K562 (cell line): ENCODE results near the gene PRF1. TPM values are rescaled to one million over a fixed set of nuclear protein-coding genes. Genes with fewer than 3 reads are reported as not detected.

Experiments used
- ATAC-seq: fragments of 200-7000 bp; cut with Tn5 transposase; 3 replicates; pipeline ENCODE4 v1.9.1; 2020; ENCODE audit warnings: moderate library complexity
- BruUV-seq: library from RNA; stranded (reverse); fragments of 400-500 nt; replicated peaks from 2 replicates; lab custom pipeline; 2021; lab: Mats Ljungman, UMichigan
- CTCF ChIA-PET: fragments of 300-600 bp; formaldehyde crosslinking; extraction: SDS; loops from one replicate; lab custom pipeline; 2021; ENCODE audit warnings: low intra/inter-chr PET ratio; lab: Yijun Ruan, JAX
- POLR2A ChIA-PET: fragments of 300-600, 350-650 bp; sonication (Branson Sonifier 250); formaldehyde crosslinking; extraction: SDS; loops from one replicate; lab custom pipeline; 2021; ENCODE audit warnings: antibody characterized with exemption, inconsistent platforms; lab: Yijun Ruan, JAX
- DNase-seq, 4 experiments: peaks; one replicate each; pipeline versions ENCODE4 v3.0.0 to v3.0.0-alpha.2; 2011 to 2018; ENCODE audit warnings: low spot score in 3 of 4, mixed read lengths in 3 of 4; ENCODE audit errors: extremely low read depth in 1 of 4
- FAIRE-seq: peaks from 2 replicates; lab custom pipeline; 2011; peaks lifted over from hg19 to GRCh38; lab: Jason Lieb, UNC
- H2AFZ ChIP-seq: 2 replicates; pipeline ENCODE4 v1.6.0; 2011; ENCODE audit warnings: low read depth, low read length, control low read depth, inconsistent platforms
- H3K27ac ChIP-seq: fragments of 200-600 bp; 3 replicates; pipeline ENCODE4 v1.8.0; 2011; ENCODE audit warnings: low read depth, mild to moderate bottlenecking, control low read depth, inconsistent platforms, low read length, moderate library complexity, mixed read lengths; ENCODE audit errors: extremely low read depth
- H3K27me3 ChIP-seq, 2 experiments: fragments of 300-600 bp in 1 of 2; 2 replicates in 1 of 2; 3 replicates in 1 of 2; pipeline versions ENCODE4 v1.6.0 to v1.8.0; 2011; ENCODE audit warnings: inconsistent platforms in 2 of 2, low read length in 2 of 2, mild to moderate bottlenecking in 1 of 2, mixed read lengths in 1 of 2, moderate library complexity in 1 of 2; ENCODE audit not compliant: control insufficient read depth in 2 of 2, insufficient read depth in 2 of 2
- H3K36me3 ChIP-seq: fragments of 300-600 bp; 3 replicates; pipeline ENCODE4 v1.8.0; 2011; ENCODE audit warnings: mild to moderate bottlenecking, low read length, inconsistent platforms; ENCODE audit not compliant: control insufficient read depth, insufficient read depth
- H3K4me1 ChIP-seq, 2 experiments: fragments of 200-600 bp in 1 of 2; replicated peaks in 1 of 2; 2 replicates in 1 of 2; 3 replicates in 1 of 2; pipeline versions ENCODE4 v1.5.1 to v1.8.0; 2011; ENCODE audit warnings: inconsistent platforms in 2 of 2, low read length in 2 of 2, mild to moderate bottlenecking in 1 of 2, mixed read lengths in 1 of 2, moderate library complexity in 1 of 2; ENCODE audit not compliant: control insufficient read depth in 2 of 2, insufficient read depth in 2 of 2
- H3K4me2 ChIP-seq: 2 replicates; pipeline ENCODE4 v1.6.1; 2011; ENCODE audit warnings: low read length, control low read depth, inconsistent platforms, mixed read lengths; ENCODE audit not compliant: insufficient read depth
- H3K4me3 ChIP-seq: fragments of 200-600 bp; sonication (generic), shearing (Covaris generic); 2 replicates; pipeline ENCODE4 v1.5.1; 2016; ENCODE audit warnings: control low read depth, inconsistent platforms
- H3K79me2 ChIP-seq: fragments of 200-600 bp; 3 replicates; pipeline ENCODE4 v1.8.0; 2011; ENCODE audit warnings: low read length, inconsistent platforms; ENCODE audit not compliant: control insufficient read depth, insufficient read depth
- H3K9ac ChIP-seq, 2 experiments: 2 replicates each; pipeline versions ENCODE4 v1.6.0 to v1.6.1; 2011; ENCODE audit warnings: low read depth in 2 of 2, low read length in 2 of 2, control low read depth in 1 of 2, inconsistent platforms in 1 of 2, mild to moderate bottlenecking in 1 of 2, mixed read lengths in 1 of 2; ENCODE audit not compliant: insufficient read depth in 1 of 2
- H3K9me1 ChIP-seq: one replicate; pipeline ENCODE4 v1.6.0; 2011; ENCODE audit warnings: inconsistent platforms, mild to moderate bottlenecking, low read length, moderate library complexity; ENCODE audit not compliant: control insufficient read depth, insufficient read depth
- H3K9me3 ChIP-seq: replicated peaks from 2 replicates; pipeline ENCODE4 v1.5.1; 2011; ENCODE audit warnings: low read depth, low read length, inconsistent platforms; ENCODE audit not compliant: control insufficient read depth, insufficient read depth
- H4K20me1 ChIP-seq: replicated peaks from 2 replicates; pipeline ENCODE4 v1.6.1; 2011; ENCODE audit warnings: low read length, inconsistent platforms, mixed read lengths; ENCODE audit not compliant: control insufficient read depth, insufficient read depth
- ADNP ChIP-seq: fragments of 200-800 bp; sonication (Bioruptor generic); IDR thresholded peaks from 2 replicates; pipeline ENCODE4 v1.6.1; 2016; ENCODE audit warnings: missing genetic modification characterization, missing compliant biosample characterization
- CCAR2 ChIP-seq: fragments of 200-400 bp; formaldehyde crosslinking; IDR thresholded peaks from 2 replicates; pipeline ENCODE4 v1.6.1; 2017; ENCODE audit warnings: mild to moderate bottlenecking, low read depth, low read length
- FOXA3 ChIP-seq, 2 experiments: fragments of 450-650 bp in 1 of 2; sonication (generic) in 1 of 2; formaldehyde crosslinking; IDR thresholded peaks in 1 of 2; conservative IDR thresholded peaks in 1 of 2; 2 replicates each; pipeline versions ENCODE4 v1.4.0 to v1.8.0; 2020 to 2022; ENCODE audit warnings: mild to moderate bottlenecking in 2 of 2, missing genetic modification reagents in 1 of 2
- HDAC8 ChIP-seq: fragments of 450-650 bp; IDR thresholded peaks from 2 replicates; pipeline ENCODE4 v1.6.1; 2016; ENCODE audit warnings: mild to moderate bottlenecking, missing genetic modification characterization, moderate library complexity, missing compliant biosample characterization
- HSF4 ChIP-seq: fragments of 250-450 bp; sonication (Bioruptor Pico); IDR thresholded peaks from 2 replicates; pipeline ENCODE4 v2.1.2; 2022; ENCODE audit warnings: mild to moderate bottlenecking, moderate library complexity, borderline replicate concordance
- JUN ChIP-seq, 2 experiments: sonication (generic) in 1 of 2; formaldehyde crosslinking in 1 of 2; IDR thresholded peaks; 2 replicates each; pipeline versions ENCODE4 v1.6.1 to v1.8.0; 2012 to 2022; ENCODE audit warnings: borderline replicate concordance in 2 of 2, mild to moderate bottlenecking in 2 of 2, improper control_type of control experiment in 1 of 2, low read depth in 1 of 2, low read length in 1 of 2, missing genetic modification reagents in 1 of 2
- KDM4B ChIP-seq, 2 experiments: fragments of 450-650 bp in 1 of 2; sonication (generic) in 1 of 2; IDR thresholded peaks; 2 replicates each; pipeline ENCODE4 v1.6.1; 2016 to 2017; ENCODE audit warnings: borderline replicate concordance in 2 of 2, antibody characterized with exemption in 1 of 2, low read depth in 1 of 2, mild to moderate bottlenecking in 1 of 2
- NKRF ChIP-seq: fragments of 450-650 bp; IDR thresholded peaks from 2 replicates; pipeline ENCODE4 v1.6.1; 2016; ENCODE audit warnings: borderline replicate concordance
- PCBP1 ChIP-seq: fragments of 200-400 bp; formaldehyde crosslinking; IDR thresholded peaks from 2 replicates; pipeline ENCODE4 v1.6.1; 2018; ENCODE audit warnings: mild to moderate bottlenecking, low read depth, low read length; ENCODE audit not compliant: poor library complexity, severe bottlenecking
- POLR2AphosphoS2 ChIP-seq: IDR thresholded peaks from 2 replicates; pipeline ENCODE4 v1.6.1; 2012; ENCODE audit warnings: low read length, improper control_type of control experiment
- POLR2B ChIP-seq: fragments of 450-650 bp; IDR thresholded peaks from 2 replicates; pipeline ENCODE4 v1.6.1; 2018; ENCODE audit warnings: low read depth; ENCODE audit not compliant: partially characterized antibody
- RBBP5 ChIP-seq: fragments of 200-600 bp; sonication (generic); IDR thresholded peaks from 2 replicates; pipeline ENCODE4 v1.6.1; 2012; ENCODE audit warnings: borderline replicate concordance, mild to moderate bottlenecking, low read length, control low read depth, inconsistent platforms; ENCODE audit not compliant: insufficient read depth, poor library complexity, severe bottlenecking
- RBM14 ChIP-seq: fragments of 200-400 bp; formaldehyde crosslinking; IDR thresholded peaks from 2 replicates; pipeline ENCODE4 v1.6.1; 2018; ENCODE audit warnings: low read depth, mild to moderate bottlenecking, low read length, moderate library complexity, borderline replicate concordance; ENCODE audit not compliant: insufficient read depth
- SP2 ChIP-seq: IDR thresholded peaks from 2 replicates; pipeline ENCODE4 v1.6.1; 2011; ENCODE audit warnings: mild to moderate bottlenecking, low read depth, low read length, moderate library complexity; ENCODE audit not compliant: poor library complexity, severe bottlenecking; ENCODE audit errors: extremely low read depth
- U2AF1 ChIP-seq: fragments of 200-400 bp; formaldehyde crosslinking; optimal IDR thresholded peaks from 2 replicates; pipeline ENCODE3; 2017; ENCODE audit warnings: mild to moderate bottlenecking, low read depth, low read length, moderate library complexity
- USF1 ChIP-seq: sonication (generic); formaldehyde crosslinking; IDR thresholded peaks from 2 replicates; pipeline ENCODE4 v1.9.0; 2022; ENCODE audit warnings: mild to moderate bottlenecking, missing genetic modification reagents
- ZNF584 ChIP-seq: fragments of 200-800 bp; sonication (Bioruptor generic); IDR thresholded peaks from 2 replicates; pipeline ENCODE4 v1.6.1; 2016; ENCODE audit warnings: low read depth, mild to moderate bottlenecking, missing genetic modification characterization, missing compliant biosample characterization
- ZNF778 ChIP-seq: fragments of 450-650 bp; formaldehyde crosslinking; IDR thresholded peaks from 2 replicates; pipeline ENCODE4 v1.4.0; 2020; ENCODE audit warnings: mild to moderate bottlenecking, moderate library complexity
- WGBS: fragments of 100-300 bp; shearing (Covaris generic); methylation state at CpG from one replicate; pipeline ENCODE4 v1.1.6; 2016; ENCODE audit warnings: low coverage, mixed read lengths; ENCODE audit not compliant: insufficient coverage; ENCODE audit errors: missing lambda C conversion rate; 5-methylcytosine and 5-hydroxymethylcytosine counted together
- in situ Hi-C: fragments of 300-500 bp; cut with MboI; formaldehyde crosslinking; loops from 4 replicates; pipeline ENCODE4 v1.15.0; 2018; ENCODE audit warnings: inconsistent platforms, mixed read lengths
- intact Hi-C: fragments of 100-400 bp; cut with micrococcal nuclease; formaldehyde crosslinking; loops from 2 replicates; pipeline ENCODE4 v1.14.2; 2022
- polyA plus RNA-seq, 8 experiments: library from polyadenylated mRNA; depleted of rRNA in 4 of 8; stranded (reverse) in 5 of 8; unstranded in 3 of 8; fragments of >200 nt; fragmentation: Nextera tagmentation in 2 of 8; fragmentation: Illumina TruSeq in 1 of 8; extraction: Ambion mirVana in 2 of 8; extraction: Trizol in 1 of 8; gene quantifications; 2 replicates each; pipeline versions ENCODE4 v1.2.1 to v1.2.3, GENCODE V29; 2011 to 2014; ENCODE audit warnings: inconsistent platforms in 1 of 8, missing spikeins in 1 of 8
- total RNA-seq, 7 experiments: library from RNA; depleted of rRNA in 6 of 7; stranded (reverse); fragments of >200 nt in 6 of 7; fragmentation: Illumina TruSeq in 2 of 7; extraction: Trizol in 2 of 7; gene quantifications; 2 replicates each; pipeline versions ENCODE4 v1.2.1 to v1.2.3, GENCODE V29; 2011 to 2021; ENCODE audit warnings: low replicate concordance in 1 of 7

The PRF1 gene
- total and polyA plus RNA-seq, 9 of the 15 experiments (the other 6 are each of a cell fraction or from before 2014, with no cell fraction given) = 3.8 to 8.6 (median 6.3) TPM

GRCh38 chr10:70650718-70651117, 48.2 kb upstream of the PRF1 start (continued):
- TF ChIP-seq PCBP1 = no peak
- TF ChIP-seq RBBP5 = no peak
- TF ChIP-seq RBM14 = no peak

GRCh38 chr10:70650104-70650503, 47.6 kb upstream of the PRF1 start:
- H3K36me3 ChIP-seq = no peaks in the 10 kb centered on the region
- H3K27me3 ChIP-seq = no peaks in the 10 kb centered on the region
- H3K9me3 ChIP-seq = peaks cover 48% of the 10 kb centered on the region
- in situ Hi-C loops = no loop called here
- H3K9me1 ChIP-seq = no peaks in the 10 kb centered on the region
- peak overlapping the region; percentile 13; the same call in 1 of the 2 replicates for H3K4me2 ChIP-seq
- FAIRE-seq (no peak), DNase-seq (no peak), ATAC-seq (no peak)
- BruUV-seq = no TSS peak
- 43% methylated on average over 3 of the region's 3 CpGs for WGBS
- CTCF ChIA-PET = no interaction called here
- intact Hi-C loops = no loop called here
- POLR2A ChIA-PET = no interaction called here
- no peak overlapping the region for H3K4me3 ChIP-seq
- no peaks in the 10 kb centered on the region for H3K79me2 ChIP-seq
- no peak overlapping the region for H2AFZ ChIP-seq
- H3K27ac ChIP-seq = peak overlapping the region; percentile 66; the same call in 2 of the 3 replicates
- H4K20me1 ChIP-seq = no peaks in the 10 kb centered on the region
- H3K4me1 ChIP-seq = peaks cover 10 to 38% of the 10 kb centered on the region in 2 experiments; a peak in 4 of 5 replicates
- no peak overlapping the region for H3K9ac ChIP-seq
- TF ChIP-seq JUN (IDR thresholded peaks at IDR 0.05; ENCODE audit: borderline replicate concordance, low read depth, low read length) = no peak
- TF ChIP-seq JUN (CRISPR knock-in tag; IDR thresholded peaks at IDR 0.05; ENCODE audit: borderline replicate concordance) = peak; percentile 56; the same call in 1 of the 2 replicates
- TF ChIP-seq FOXA3 (CRISPR knock-in tag; conservative IDR thresholded peaks at IDR 0.05 in 1 of 2, IDR thresholded peaks at IDR 0.05 in 1 of 2) = peak in 1 of 2 experiments; percentile 50; a peak in 1 of 4 replicates
- TF ChIP-seq POLR2AphosphoS2 = no peak
- no peak for TF ChIP-seq HDAC8 (tag)
- TF ChIP-seq SP2 = no peak
- TF ChIP-seq CCAR2 = no peak
- no peak for TF ChIP-seq HSF4
- no peak for TF ChIP-seq NKRF
- TF ChIP-seq ADNP (tag) = no peak
- no peak for TF ChIP-seq ZNF584 (CRISPR knock-in tag)
- TF ChIP-seq USF1 (CRISPR knock-in tag) = peak; percentile 30; the same call in 1 of the 2 replicates
- no peak for TF ChIP-seq KDM4B (IDR thresholded peaks at IDR 0.05; ENCODE audit: borderline replicate concordance in 2 of 2, low read depth in 1 of 2)
- TF ChIP-seq U2AF1 = no peak
- TF ChIP-seq ZNF778 (CRISPR knock-in tag) = no peak
- TF ChIP-seq POLR2B = no peak
